ENCODE data around the gene RNF112.

DNA sequence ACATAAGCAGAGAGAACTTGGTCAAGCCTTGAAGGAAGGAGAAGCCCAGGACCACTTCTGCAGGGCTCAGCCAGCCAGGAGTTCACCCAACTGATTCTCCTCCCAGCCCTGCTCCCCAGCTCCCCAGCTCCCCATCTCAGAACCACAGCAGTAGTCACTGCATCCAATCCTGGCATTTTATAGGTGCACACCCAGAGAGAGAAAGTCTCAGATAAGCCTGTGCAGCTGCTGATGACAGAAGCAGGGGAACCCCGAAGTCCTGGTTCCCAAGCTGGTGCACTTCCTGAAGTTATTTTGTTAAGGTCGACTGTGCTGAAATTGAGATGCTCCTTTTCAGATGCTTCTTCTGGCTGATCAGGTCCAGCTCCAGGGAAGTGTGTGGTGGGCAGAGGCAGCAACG is 6.6 kb downstream of the RNF112 start:
- TF ChIP-seq, protein P1, sequence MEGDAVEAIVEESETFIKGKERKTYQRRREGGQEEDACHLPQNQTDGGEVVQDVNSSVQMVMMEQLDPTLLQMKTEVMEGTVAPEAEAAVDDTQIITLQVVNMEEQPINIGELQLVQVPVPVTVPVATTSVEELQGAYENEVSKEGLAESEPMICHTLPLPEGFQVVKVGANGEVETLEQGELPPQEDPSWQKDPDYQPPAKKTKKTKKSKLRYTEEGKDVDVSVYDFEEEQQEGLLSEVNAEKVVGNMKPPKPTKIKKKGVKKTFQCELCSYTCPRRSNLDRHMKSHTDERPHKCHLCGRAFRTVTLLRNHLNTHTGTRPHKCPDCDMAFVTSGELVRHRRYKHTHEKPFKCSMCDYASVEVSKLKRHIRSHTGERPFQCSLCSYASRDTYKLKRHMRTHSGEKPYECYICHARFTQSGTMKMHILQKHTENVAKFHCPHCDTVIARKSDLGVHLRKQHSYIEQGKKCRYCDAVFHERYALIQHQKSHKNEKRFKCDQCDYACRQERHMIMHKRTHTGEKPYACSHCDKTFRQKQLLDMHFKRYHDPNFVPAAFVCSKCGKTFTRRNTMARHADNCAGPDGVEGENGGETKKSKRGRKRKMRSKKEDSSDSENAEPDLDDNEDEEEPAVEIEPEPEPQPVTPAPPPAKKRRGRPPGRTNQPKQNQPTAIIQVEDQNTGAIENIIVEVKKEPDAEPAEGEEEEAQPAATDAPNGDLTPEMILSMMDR (conservative IDR thresholded peaks at IDR 0.05 in 1 of 2, IDR thresholded peaks at IDR 0.05 in 1 of 2; ENCODE audit: extremely low read depth in 1 of 2, insufficient read depth in 1 of 2, low read depth in 1 of 2, low read length in 2 of 2), result no peak
- no peak for TF ChIP-seq EZH2 (IDR thresholded peaks at IDR 0.05; ENCODE audit: borderline replicate concordance, low read length)
